Loucy (cell line): ENCODE measurements around the gene CLDN11.

Experiments used
- H2AFZ ChIP-seq: fragments of 200-600 bp; sonication (generic); 2 replicates; pipeline ENCODE4 v1.6.0; 2016; ENCODE audit warnings: antibody characterized with exemption, mild to moderate bottlenecking, low read length, moderate library complexity
- H3F3A ChIP-seq: fragments of 200-600 bp; 2 replicates; pipeline ENCODE4 v1.6.0; 2016; ENCODE audit warnings: antibody characterized with exemption, low read depth, mild to moderate bottlenecking
- H3K27me3 ChIP-seq: fragments of 200-600 bp; sonication (generic); 2 replicates; pipeline ENCODE4 v1.6.1; 2014; ENCODE audit warnings: low read length, mild to moderate bottlenecking; ENCODE audit not compliant: insufficient read depth, poor library complexity, severe bottlenecking
- H3K36me3 ChIP-seq: fragments of 200-600 bp; sonication (generic); 2 replicates; pipeline ENCODE4 v1.6.1; 2016; ENCODE audit warnings: low read length; ENCODE audit not compliant: insufficient read depth
- H3K4me1 ChIP-seq: fragments of 200-600 bp; sonication (generic); 2 replicates; pipeline ENCODE4 v1.5.1; 2014; ENCODE audit warnings: low read length, mild to moderate bottlenecking; ENCODE audit not compliant: insufficient read depth, poor library complexity, severe bottlenecking
- H3K4me2 ChIP-seq: fragments of 200-600 bp; sonication (generic); 2 replicates; pipeline ENCODE4 v1.6.0; 2014; ENCODE audit warnings: antibody characterized with exemption, low read length, low read depth, mild to moderate bottlenecking; ENCODE audit not compliant: poor library complexity, severe bottlenecking
- H3K4me3 ChIP-seq: fragments of 200-600 bp; sonication (generic); 2 replicates; pipeline ENCODE4 v1.5.1; 2014; ENCODE audit warnings: low read length, mild to moderate bottlenecking, mixed read lengths; ENCODE audit not compliant: poor library complexity, severe bottlenecking
- H3K79me2 ChIP-seq: fragments of 200-600 bp; sonication (generic); 2 replicates; pipeline ENCODE4 v1.6.1; 2014; ENCODE audit warnings: low read length; ENCODE audit not compliant: insufficient read depth
- H3K9ac ChIP-seq: fragments of 200-600 bp; sonication (generic); 2 replicates; pipeline ENCODE4 v1.6.0; 2014; ENCODE audit warnings: mild to moderate bottlenecking, low read depth, low read length, moderate library complexity; ENCODE audit not compliant: poor library complexity, severe bottlenecking
- H3K9me2 ChIP-seq: fragments of 200-600 bp; sonication (generic); replicated peaks from 2 replicates; pipeline ENCODE4 v1.6.1; 2016; ENCODE audit warnings: low read depth, low read length, mixed read lengths
- H3K9me3 ChIP-seq: fragments of 200-600 bp; sonication (generic); 2 replicates; pipeline ENCODE4 v1.6.1; 2014; ENCODE audit warnings: mild to moderate bottlenecking, antibody characterized with exemption, low read length, low read depth; ENCODE audit not compliant: insufficient read depth
- H4K20me1 ChIP-seq: fragments of 200-600 bp; sonication (generic); 2 replicates; pipeline ENCODE4 v1.6.0; 2014; ENCODE audit warnings: antibody characterized with exemption, low read length, mild to moderate bottlenecking; ENCODE audit not compliant: insufficient read depth, poor library complexity, severe bottlenecking
- CTCF ChIP-seq: fragments of 200-600 bp; sonication (generic); conservative IDR thresholded peaks from 2 replicates; pipeline ENCODE4 v1.5.1; 2014; ENCODE audit warnings: mild to moderate bottlenecking, antibody characterized with exemption, low read length
- EZH2phosphoT487 ChIP-seq: fragments of 200-600 bp; IDR thresholded peaks from 2 replicates; pipeline ENCODE4 v1.6.1; 2018; ENCODE audit warnings: antibody characterized with exemption, mild to moderate bottlenecking, moderate library complexity, borderline replicate concordance

The CLDN11 gene

GRCh38 chr3:170383567-170383966 is 35.1 kb upstream of the CLDN11 start:
- Histone ChIP-seq H3K36me3 (peaks cover 23% of the 10 kb centered on the region), H2AFZ (no peak overlapping the region), H3K9me2 (no peaks in the 10 kb centered on the region), H3K79me2 (no peaks in the 10 kb centered on the region), H3F3A (no peaks in the 10 kb centered on the region), H3K4me2 (no peak overlapping the region), H3K4me1 (no peaks in the 10 kb centered on the region), H3K27me3 (no peaks in the 10 kb centered on the region), H3K4me3 (no peak overlapping the region), H3K9ac (no peak overlapping the region), H4K20me1 (no peaks in the 10 kb centered on the region), H3K9me3 (0 out of 2 replicates have a peak, but pooled peaks cover 4% of the 10 kb centered on the region)
- no peak for TF ChIP-seq EZH2phosphoT487
- no peak for TF ChIP-seq CTCF

GRCh38 chr3:170386468-170386867 is 32.2 kb upstream of the CLDN11 start:
- Histone ChIP-seq H4K20me1 (no peaks in the 10 kb centered on the region), H3K79me2 (no peaks in the 10 kb centered on the region), H3K4me3 (no peak overlapping the region), H3K9ac (no peak overlapping the region), H3K4me1 (no peaks in the 10 kb centered on the region), H3K36me3 (peaks cover 23% of the 10 kb centered on the region), H3K4me2 (no peak overlapping the region), H3K9me3 (0 out of 2 replicates have a peak, but pooled peaks cover 4% of the 10 kb centered on the region), H3F3A (no peaks in the 10 kb centered on the region), H3K9me2 (no peaks in the 10 kb centered on the region), H3K27me3 (no peaks in the 10 kb centered on the region), H2AFZ (no peak overlapping the region)
- TF ChIP-seq EZH2phosphoT487 (no peak), CTCF (no peak)

- H3K79me2 ChIP-seq: no peaks in the 10 kb centered on the region
- H3F3A ChIP-seq: no peaks in the 10 kb centered on the region
- H3K4me2 ChIP-seq: no peak overlapping the region
- TF ChIP-seq CTCF: no peak
- no peak for TF ChIP-seq EZH2phosphoT487
- 0 out of 2 replicates have a peak, but pooled peaks cover 4% of the 10 kb centered on the region for H3K9me3 ChIP-seq
- no peaks in the 10 kb centered on the region for H3K27me3 ChIP-seq
- no peaks in the 10 kb centered on the region for H3K4me1 ChIP-seq
- H2AFZ ChIP-seq: no peak overlapping the region
- H3K9ac ChIP-seq: no peak overlapping the region
- no peaks in the 10 kb centered on the region for H3K9me2 ChIP-seq
- no peak overlapping the region for H3K4me3 ChIP-seq
- H4K20me1 ChIP-seq: no peaks in the 10 kb centered on the region
- peaks cover 32% of the 10 kb centered on the region for H3K36me3 ChIP-seq
Observed at GRCh38 chr3:170387950-170388349, 30.7 kb upstream of the CLDN11 start.
